Measurements from ENCODE around the gene ARL4A. TPM values are rescaled to one million over a fixed set of nuclear protein-coding genes. Genes with fewer than 3 reads are reported as not detected.
"Not testable (repeated sequence)": the region's sequence is repeated elsewhere in the genome, so short reads cannot be mapped to it uniquely, and the experiment has no call there.

Gene ARL4A
- total and polyA plus RNA-seq, 4 donors: 54.3 to 185 (median 77.6) TPM

DNA sequence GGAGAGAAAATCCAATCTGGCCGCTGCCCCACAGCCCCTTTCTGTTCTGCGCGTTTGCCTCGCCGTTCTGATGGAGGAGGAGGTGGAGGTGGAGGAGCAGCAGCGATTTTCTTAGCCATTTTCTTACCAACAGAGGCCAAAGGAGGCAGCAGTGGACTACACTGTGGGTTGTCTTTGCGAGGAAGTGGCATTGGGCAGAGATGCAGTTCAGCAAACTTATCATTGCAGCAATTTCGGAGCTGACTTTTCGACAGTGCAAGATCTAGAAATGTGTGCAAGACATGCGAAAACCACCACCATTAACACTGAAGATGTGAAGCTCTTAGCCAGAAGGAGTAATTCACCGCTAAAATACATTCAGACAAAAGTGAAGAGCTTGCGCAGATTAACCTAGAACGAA, 1.9 kb upstream of the ARL4A start:
- H3K27ac ChIP-seq (ENCODE audit: low read depth, low read length): no peak overlapping the region
- peaks cover 5% of the 10 kb centered on the region for H3K4me1 ChIP-seq (ENCODE audit: control insufficient read depth, insufficient read depth, low read length)
- DNase-seq (ENCODE audit: low read depth in 4 of 6, low spot score in 6 of 6): peak in 2 of 6 donors; percentile 58 to 86
- no peaks in the 10 kb centered on the region for H3K36me3 ChIP-seq (ENCODE audit: control insufficient read depth, insufficient read depth, low read length)
- no peaks in the 10 kb centered on the region for H3K27me3 ChIP-seq (ENCODE audit: control insufficient read depth, insufficient read depth, low read length)
- no peaks in the 10 kb centered on the region for H3K9me3 ChIP-seq (ENCODE audit: control insufficient read depth, insufficient read depth, low read length)
- H3K4me3 ChIP-seq (ENCODE audit: low read depth, low read length): peak overlapping the region; percentile 65
- WGBS (ENCODE audit: insufficient coverage): 58% methylated on average over 5 of the region's 13 CpGs

- Histone ChIP-seq H3K27me3 (ENCODE audit: control insufficient read depth, insufficient read depth, low read length) (no peaks in the 10 kb centered on the region), H3K4me1 (ENCODE audit: control insufficient read depth, insufficient read depth, low read length) (peaks cover 5% of the 10 kb centered on the region), H3K36me3 (ENCODE audit: control insufficient read depth, insufficient read depth, low read length) (no peaks in the 10 kb centered on the region), H3K27ac (ENCODE audit: low read depth, low read length) (peak overlapping the region; percentile 90), H3K4me3 (ENCODE audit: low read depth, low read length) (peak overlapping the region; percentile 65), H3K9me3 (ENCODE audit: control insufficient read depth, insufficient read depth, low read length) (no peaks in the 10 kb centered on the region)
- 5% methylated on average over 54 of the region's 54 CpGs for WGBS (ENCODE audit: insufficient coverage)
- peak; percentile 70 to 94 (median 78) for DNase-seq (ENCODE audit: low read depth in 4 of 6, low spot score in 6 of 6)
Measured at GRCh38 chr7:12686234-12686890, 1.1 kb upstream of the ARL4A start.

DNA sequence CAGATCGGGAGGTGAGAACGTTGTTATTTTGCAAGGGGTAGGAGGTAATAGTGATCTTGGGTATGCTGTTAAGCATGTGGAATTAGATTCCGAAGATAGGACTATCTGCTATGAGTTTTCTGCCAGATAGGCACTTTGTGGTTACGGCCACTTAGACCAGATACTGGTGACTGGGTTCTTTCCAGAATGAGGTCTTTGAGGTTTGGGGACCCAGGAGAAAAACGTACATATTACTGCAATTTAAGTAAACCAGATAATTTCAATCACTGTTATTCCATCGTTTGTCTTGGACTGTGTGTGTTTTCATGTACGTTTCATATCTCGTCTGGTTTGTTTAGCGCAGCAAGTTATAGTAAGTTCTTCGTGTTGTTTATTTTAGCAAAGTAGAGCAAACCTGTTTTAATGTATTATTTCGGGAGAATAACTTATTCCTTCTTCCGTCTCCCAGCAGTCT, 312 bp downstream of the ARL4A start:
- Histone ChIP-seq H3K27ac (ENCODE audit: low read depth, low read length) (peak overlapping the region; percentile 55), H3K4me1 (ENCODE audit: control insufficient read depth, insufficient read depth, low read length) (peaks cover 5% of the 10 kb centered on the region), H3K27me3 (ENCODE audit: control insufficient read depth, insufficient read depth, low read length) (no peaks in the 10 kb centered on the region), H3K9me3 (ENCODE audit: control insufficient read depth, insufficient read depth, low read length) (no peaks in the 10 kb centered on the region), H3K36me3 (ENCODE audit: control insufficient read depth, insufficient read depth, low read length) (no peaks in the 10 kb centered on the region), H3K4me3 (ENCODE audit: low read depth, low read length) (peak overlapping the region; percentile 65)
- WGBS (ENCODE audit: insufficient coverage): 0% methylated on average over 4 of the region's 12 CpGs
- no peak for DNase-seq (ENCODE audit: low read depth in 4 of 6, low spot score in 6 of 6)

GRCh38 chr7:12688485-12689170, 1.2 kb downstream of the ARL4A start:
- H3K4me3 ChIP-seq (ENCODE audit: low read depth, low read length): peak overlapping the region; percentile 65
- WGBS (ENCODE audit: insufficient coverage): no CpG with 5 or more reads among the region's 3 CpGs

DNA sequence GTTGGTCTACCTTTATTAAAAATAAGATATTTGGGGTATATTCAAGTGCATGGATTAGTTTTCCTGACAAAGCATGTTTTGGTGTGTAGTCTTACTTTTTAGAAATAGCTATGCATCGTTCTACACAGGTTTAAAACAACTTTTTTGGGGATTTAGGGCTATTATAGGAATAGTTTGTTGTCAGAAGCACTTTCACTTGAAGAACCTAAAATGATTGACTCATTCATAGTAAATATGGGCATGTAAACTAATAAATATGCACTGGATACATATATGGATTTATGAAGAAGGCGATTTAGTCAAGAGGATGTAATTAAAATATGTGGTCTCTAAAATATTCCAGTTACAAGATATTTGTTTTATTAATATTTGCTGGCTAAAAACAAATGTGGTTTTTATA, 2.0 kb downstream of the ARL4A start:
- H3K4me3 ChIP-seq (ENCODE audit: low read depth, low read length): peak overlapping the region; percentile 65
- no peak for DNase-seq (ENCODE audit: low read depth in 4 of 6, low spot score in 6 of 6)
- H3K27me3 ChIP-seq (ENCODE audit: control insufficient read depth, insufficient read depth, low read length): no peaks in the 10 kb centered on the region
- peak overlapping the region; percentile 38 for H3K27ac ChIP-seq (ENCODE audit: low read depth, low read length)
- no peaks in the 10 kb centered on the region for H3K9me3 ChIP-seq (ENCODE audit: control insufficient read depth, insufficient read depth, low read length)
- H3K4me1 ChIP-seq (ENCODE audit: control insufficient read depth, insufficient read depth, low read length): peaks cover 5% of the 10 kb centered on the region
- H3K36me3 ChIP-seq (ENCODE audit: control insufficient read depth, insufficient read depth, low read length): no peaks in the 10 kb centered on the region
- WGBS (ENCODE audit: insufficient coverage): no CpG with 5 or more reads among the region's 2 CpGs

More at GRCh38 chr7:12688485-12689170, 1.2 kb downstream of the ARL4A start:
- not testable (repeated sequence) for H3K27me3 ChIP-seq (ENCODE audit: control insufficient read depth, insufficient read depth, low read length); H3K9me3 ChIP-seq (ENCODE audit: control insufficient read depth, insufficient read depth, low read length); DNase-seq (ENCODE audit: low read depth in 4 of 6, low spot score in 6 of 6); H3K36me3 ChIP-seq (ENCODE audit: control insufficient read depth, insufficient read depth, low read length); H3K4me1 ChIP-seq (ENCODE audit: control insufficient read depth, insufficient read depth, low read length)
- peak overlapping the region; percentile 38 for H3K27ac ChIP-seq (ENCODE audit: low read depth, low read length)

DNA sequence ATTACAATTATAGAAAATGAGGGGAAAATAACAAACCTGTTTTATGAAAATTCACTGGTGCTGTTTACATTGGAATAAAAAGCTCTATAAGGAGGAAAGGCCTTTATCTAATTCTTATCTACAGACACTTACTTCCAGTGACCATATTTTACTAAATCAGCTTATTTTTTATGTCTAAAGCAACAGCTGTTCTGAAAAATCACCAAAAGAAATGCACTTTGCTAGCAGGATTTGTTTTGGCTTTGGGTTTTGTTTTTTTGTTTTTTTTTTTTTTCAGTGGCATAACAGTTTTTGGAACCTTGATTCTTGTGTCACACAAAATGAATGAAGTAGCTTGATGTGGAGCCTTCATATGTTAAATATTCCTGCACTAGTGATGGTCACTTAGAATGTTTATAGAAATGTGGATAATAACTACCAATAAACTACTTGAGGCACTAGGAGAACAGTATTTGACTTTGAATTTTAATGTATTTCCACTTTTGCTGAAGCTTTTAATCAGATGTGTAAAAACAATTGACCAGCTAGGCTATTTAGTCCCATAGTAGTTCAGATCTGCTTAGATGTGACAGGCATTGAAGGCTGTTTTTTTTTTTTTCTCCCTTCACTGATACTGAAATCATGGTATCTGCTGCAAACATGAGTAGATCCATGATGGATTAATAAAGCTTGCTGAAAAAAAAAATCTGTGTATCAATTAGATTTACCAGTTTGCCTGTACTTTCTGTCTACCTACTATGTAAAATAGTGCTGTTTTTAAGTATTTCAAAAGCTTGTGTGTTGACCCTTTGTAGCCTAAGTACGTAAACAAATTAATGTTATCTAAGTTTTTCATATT, 2.8 kb downstream of the ARL4A start:
- H3K27ac ChIP-seq (ENCODE audit: low read depth, low read length): peak overlapping the region; percentile 38
- no peaks in the 10 kb centered on the region for H3K9me3 ChIP-seq (ENCODE audit: control insufficient read depth, insufficient read depth, low read length)
- no peak for DNase-seq (ENCODE audit: low read depth in 4 of 6, low spot score in 6 of 6)
- peaks cover 5% of the 10 kb centered on the region for H3K4me1 ChIP-seq (ENCODE audit: control insufficient read depth, insufficient read depth, low read length)
- H3K27me3 ChIP-seq (ENCODE audit: control insufficient read depth, insufficient read depth, low read length): no peaks in the 10 kb centered on the region
- no peaks in the 10 kb centered on the region for H3K36me3 ChIP-seq (ENCODE audit: control insufficient read depth, insufficient read depth, low read length)
- WGBS (ENCODE audit: insufficient coverage): no CpG with 5 or more reads among the region's 1 CpG
- H3K4me3 ChIP-seq (ENCODE audit: low read depth, low read length): peak overlapping the region; percentile 65

GRCh38 chr7:12691388-12691787, 4.0 kb downstream of the ARL4A start:
- not testable (repeated sequence) for H3K4me1 ChIP-seq (ENCODE audit: control insufficient read depth, insufficient read depth, low read length); H3K27me3 ChIP-seq (ENCODE audit: control insufficient read depth, insufficient read depth, low read length); DNase-seq (ENCODE audit: low read depth in 4 of 6, low spot score in 6 of 6); H3K36me3 ChIP-seq (ENCODE audit: control insufficient read depth, insufficient read depth, low read length); H3K9me3 ChIP-seq (ENCODE audit: control insufficient read depth, insufficient read depth, low read length); H3K27ac ChIP-seq (ENCODE audit: low read depth, low read length)
- WGBS (ENCODE audit: insufficient coverage): no CpG with 5 or more reads among the region's 3 CpGs
- H3K4me3 ChIP-seq (ENCODE audit: low read depth, low read length): peak overlapping the region; percentile 65

DNA sequence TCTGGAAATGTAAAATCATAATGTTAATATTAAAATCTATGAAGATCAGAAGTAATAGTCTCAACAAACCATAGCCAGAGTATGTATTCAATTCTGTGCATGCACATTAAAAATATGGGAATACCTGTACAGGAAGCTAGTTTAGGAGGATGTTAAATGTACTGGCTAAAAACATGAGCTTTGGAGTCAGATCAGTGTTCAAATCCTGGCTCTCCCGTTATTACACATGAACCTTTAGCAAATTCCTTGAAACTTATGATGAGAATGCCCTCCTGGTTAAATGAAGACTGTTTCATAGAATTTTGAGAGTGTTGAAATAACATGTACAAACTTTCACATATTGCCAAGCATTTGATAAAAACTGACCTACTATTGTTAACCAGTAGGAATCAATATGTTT, 4.6 kb downstream of the ARL4A start:
- no peak for DNase-seq (ENCODE audit: low read depth in 4 of 6, low spot score in 6 of 6)
- Histone ChIP-seq H3K9me3 (ENCODE audit: control insufficient read depth, insufficient read depth, low read length) (no peaks in the 10 kb centered on the region), H3K4me1 (ENCODE audit: control insufficient read depth, insufficient read depth, low read length) (no peaks in the 10 kb centered on the region), H3K36me3 (ENCODE audit: control insufficient read depth, insufficient read depth, low read length) (no peaks in the 10 kb centered on the region), H3K27me3 (ENCODE audit: control insufficient read depth, insufficient read depth, low read length) (no peaks in the 10 kb centered on the region), H3K27ac (ENCODE audit: low read depth, low read length) (peak overlapping the region; percentile 11), H3K4me3 (ENCODE audit: low read depth, low read length) (no peak overlapping the region)
- WGBS (ENCODE audit: insufficient coverage): no CpG with 5 or more reads among the region's 1 CpG

- Histone ChIP-seq H3K36me3 (ENCODE audit: control insufficient read depth, insufficient read depth, low read length) (no peaks in the 10 kb centered on the region), H3K9me3 (ENCODE audit: control insufficient read depth, insufficient read depth, low read length) (no peaks in the 10 kb centered on the region), H3K4me1 (ENCODE audit: control insufficient read depth, insufficient read depth, low read length) (no peaks in the 10 kb centered on the region), H3K27me3 (ENCODE audit: control insufficient read depth, insufficient read depth, low read length) (no peaks in the 10 kb centered on the region), H3K27ac (ENCODE audit: low read depth, low read length) (no peak overlapping the region), H3K4me3 (ENCODE audit: low read depth, low read length) (no peak overlapping the region)
- DNase-seq (ENCODE audit: low read depth in 4 of 6, low spot score in 6 of 6): no peak
- no CpG with 5 or more reads among the region's 3 CpGs for WGBS (ENCODE audit: insufficient coverage)
Measured at GRCh38 chr7:12692479-12693259, 5.2 kb downstream of the ARL4A start.
